ENCODE results near the gene INF2. TPM values are rescaled to one million over a fixed set of nuclear protein-coding genes. Genes with fewer than 3 reads are reported as not detected.

INF2 gene
- total RNA-seq, 1 experiment from 2014 or later: 70.8 TPM

DNA sequence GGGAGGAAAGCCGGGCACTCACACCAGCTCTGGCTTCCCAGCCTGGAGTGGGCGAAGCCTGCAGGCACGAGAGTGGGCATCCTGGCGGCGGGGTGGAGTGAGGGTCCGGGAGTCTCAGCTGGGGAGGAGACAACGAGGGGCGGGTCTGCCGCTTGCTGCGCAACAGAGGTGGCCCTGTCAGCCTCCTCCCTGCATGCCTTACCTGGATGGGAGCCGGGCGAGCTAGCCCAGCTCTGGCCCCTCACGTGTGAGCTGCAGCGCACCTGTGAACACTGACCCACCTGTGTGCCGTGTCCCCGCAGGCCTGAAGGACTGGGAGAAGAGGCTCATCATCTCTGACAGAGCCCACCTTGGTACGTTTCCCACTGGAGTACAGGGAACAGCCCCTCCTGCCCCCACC is 49.6 kb downstream of the INF2 start:
- CTCF ChIA-PET: no interaction called here
- no peaks in the 10 kb centered on the region for H3K36me3 ChIP-seq (ENCODE audit: control insufficient read depth, insufficient read depth, low read length)
- TF ChIP-seq, protein P1, sequence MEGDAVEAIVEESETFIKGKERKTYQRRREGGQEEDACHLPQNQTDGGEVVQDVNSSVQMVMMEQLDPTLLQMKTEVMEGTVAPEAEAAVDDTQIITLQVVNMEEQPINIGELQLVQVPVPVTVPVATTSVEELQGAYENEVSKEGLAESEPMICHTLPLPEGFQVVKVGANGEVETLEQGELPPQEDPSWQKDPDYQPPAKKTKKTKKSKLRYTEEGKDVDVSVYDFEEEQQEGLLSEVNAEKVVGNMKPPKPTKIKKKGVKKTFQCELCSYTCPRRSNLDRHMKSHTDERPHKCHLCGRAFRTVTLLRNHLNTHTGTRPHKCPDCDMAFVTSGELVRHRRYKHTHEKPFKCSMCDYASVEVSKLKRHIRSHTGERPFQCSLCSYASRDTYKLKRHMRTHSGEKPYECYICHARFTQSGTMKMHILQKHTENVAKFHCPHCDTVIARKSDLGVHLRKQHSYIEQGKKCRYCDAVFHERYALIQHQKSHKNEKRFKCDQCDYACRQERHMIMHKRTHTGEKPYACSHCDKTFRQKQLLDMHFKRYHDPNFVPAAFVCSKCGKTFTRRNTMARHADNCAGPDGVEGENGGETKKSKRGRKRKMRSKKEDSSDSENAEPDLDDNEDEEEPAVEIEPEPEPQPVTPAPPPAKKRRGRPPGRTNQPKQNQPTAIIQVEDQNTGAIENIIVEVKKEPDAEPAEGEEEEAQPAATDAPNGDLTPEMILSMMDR (IDR thresholded peaks at IDR 0.05; ENCODE audit: insufficient read depth in 1 of 2, low read depth in 1 of 2, low read length in 1 of 2, severe bottlenecking in 1 of 2, unreplicated experiment in 1 of 2): no peak
- Mint-ChIP-seq H3K36me3 (ENCODE audit: insufficient read depth, unreplicated experiment) (no peaks in the 10 kb centered on the region), H3K27ac (ENCODE audit: unreplicated experiment) (no peak overlapping the region), H3K9me3 (ENCODE audit: unreplicated experiment) (no peaks in the 10 kb centered on the region), H3K27me3 (ENCODE audit: insufficient read depth, unreplicated experiment) (no peaks in the 10 kb centered on the region), H3K4me3 (ENCODE audit: unreplicated experiment) (no peak overlapping the region), H3K4me1 (ENCODE audit: low read depth, unreplicated experiment) (no peaks in the 10 kb centered on the region)
- no peaks in the 10 kb centered on the region for H3K27me3 ChIP-seq (replicated peaks; ENCODE audit: control insufficient read depth, insufficient read depth, low read length)
- no peaks in the 10 kb centered on the region for H3K9me3 ChIP-seq
- intact Hi-C loops (cut with micrococcal nuclease; ENCODE audit: unreplicated experiment): no loop called here
- no peaks in the 10 kb centered on the region for H3K4me1 ChIP-seq
- POLR2A ChIA-PET: no interaction called here
- DNase-seq: no peak
- no peak overlapping the region for H3K4me3 ChIP-seq (ENCODE audit: low read depth, low read length)
- BruUV-seq (replicated peaks): no TSS peak

DNA sequence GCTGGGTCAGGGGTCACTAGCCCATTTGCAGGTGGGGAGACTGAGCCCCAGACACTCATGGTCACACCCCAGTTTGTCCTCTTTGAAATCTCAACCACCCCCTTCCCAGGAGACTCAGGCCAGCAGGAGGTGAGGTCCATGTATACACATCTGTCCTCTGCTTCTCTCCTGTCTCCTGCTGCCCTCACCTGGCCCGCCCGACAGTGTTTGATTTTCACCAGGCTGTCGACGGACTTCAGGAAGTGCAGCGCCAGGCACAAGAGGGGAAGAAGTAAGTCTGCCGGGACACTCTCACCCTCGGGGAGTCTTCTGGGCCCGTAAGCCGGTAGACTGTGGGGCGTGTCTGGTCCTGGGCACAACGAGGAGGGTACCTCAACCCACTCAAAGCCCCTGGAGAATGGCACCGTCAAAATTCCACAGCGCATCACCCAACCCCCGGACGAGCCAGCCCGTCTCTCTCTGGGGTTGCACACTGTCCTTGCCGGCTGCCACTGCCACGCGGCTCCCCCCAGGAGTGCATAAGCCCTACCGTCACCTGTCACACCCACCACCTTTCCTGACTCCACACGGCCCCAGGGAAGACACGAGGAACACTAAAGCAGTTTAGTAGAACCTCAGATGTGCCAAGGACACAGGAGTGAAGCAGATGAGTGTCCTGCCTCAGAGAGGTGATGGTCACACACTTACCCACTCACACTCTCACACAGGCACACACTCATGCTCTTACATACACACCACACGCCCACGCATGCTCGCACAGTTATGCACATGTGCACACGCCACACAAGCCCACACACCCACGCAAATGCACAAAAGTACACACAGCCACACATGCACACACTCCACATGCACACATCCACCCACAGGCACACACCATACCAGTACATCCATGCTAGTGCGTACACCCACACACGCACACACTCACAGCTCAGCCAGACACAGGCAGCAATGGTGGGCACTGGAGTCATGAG is 50.4 kb downstream of the INF2 start:
- no peaks in the 10 kb centered on the region for H3K36me3 Mint-ChIP-seq (ENCODE audit: insufficient read depth, unreplicated experiment)
- intact Hi-C loops (cut with micrococcal nuclease; ENCODE audit: unreplicated experiment): no loop called here
- H3K4me1 Mint-ChIP-seq (ENCODE audit: low read depth, unreplicated experiment): no peaks in the 10 kb centered on the region
- H3K27me3 Mint-ChIP-seq (ENCODE audit: insufficient read depth, unreplicated experiment): no peaks in the 10 kb centered on the region
- no TSS peak for BruUV-seq (replicated peaks)
- Histone ChIP-seq H3K4me3 (ENCODE audit: low read depth, low read length) (no peak overlapping the region), H3K27me3 (replicated peaks; ENCODE audit: control insufficient read depth, insufficient read depth, low read length) (no peaks in the 10 kb centered on the region), H3K36me3 (ENCODE audit: control insufficient read depth, insufficient read depth, low read length) (no peaks in the 10 kb centered on the region), H3K4me1 (no peaks in the 10 kb centered on the region), H3K9me3 (no peaks in the 10 kb centered on the region)
- CTCF ChIA-PET: no interaction called here
- TF ChIP-seq, protein P1 (IDR thresholded peaks at IDR 0.05; ENCODE audit: insufficient read depth in 1 of 2, low read depth in 1 of 2, low read length in 1 of 2, severe bottlenecking in 1 of 2, unreplicated experiment in 1 of 2): peak in 1 of 2 experiments; percentile 13
- no peak for DNase-seq
- H3K9me3 Mint-ChIP-seq (ENCODE audit: unreplicated experiment): no peaks in the 10 kb centered on the region
- POLR2A ChIA-PET: no interaction called here
- no peak overlapping the region for H3K4me3 Mint-ChIP-seq (ENCODE audit: unreplicated experiment)
- no peak overlapping the region for H3K27ac Mint-ChIP-seq (ENCODE audit: unreplicated experiment)

DNA sequence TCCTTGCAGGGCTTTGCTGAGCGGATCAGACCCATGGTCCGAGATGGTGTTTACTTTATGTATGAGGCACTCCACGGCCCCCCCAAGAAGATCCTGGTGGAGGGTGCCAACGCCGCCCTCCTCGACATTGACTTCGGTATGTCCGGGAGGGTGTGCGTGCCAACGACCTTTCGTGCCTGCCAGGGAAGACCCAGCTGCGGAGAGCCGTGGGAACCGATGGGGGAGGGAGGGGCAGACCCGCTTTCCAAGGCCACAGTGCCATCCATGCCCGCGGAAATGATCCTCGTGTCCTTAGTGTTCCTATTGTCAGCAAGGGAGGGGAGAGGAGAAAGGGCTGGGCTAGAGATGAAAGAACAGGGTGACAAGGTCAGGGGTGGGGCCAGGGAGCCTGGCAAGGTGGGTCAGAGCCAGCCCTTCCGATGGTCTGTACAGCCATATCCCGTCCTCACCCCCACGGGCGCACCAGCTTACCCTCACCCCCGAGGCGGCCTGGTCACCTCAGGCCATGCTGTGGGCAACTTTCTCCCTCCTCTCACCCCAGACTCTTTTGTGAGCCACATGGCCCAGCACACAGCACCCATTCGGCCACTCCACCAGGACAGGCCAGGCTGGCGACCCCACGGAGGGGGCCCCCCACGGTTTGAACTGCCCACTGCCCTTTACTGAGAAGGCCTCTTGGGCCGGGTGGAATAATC is 51.8 kb downstream of the INF2 start:
- CTCF ChIA-PET: no interaction called here
- H3K4me3 ChIP-seq (ENCODE audit: low read depth, low read length): no peak overlapping the region
- DNase-seq: no peak
- no peak overlapping the region for H3K27ac Mint-ChIP-seq (ENCODE audit: unreplicated experiment)
- POLR2A ChIA-PET: no interaction called here
- no TSS peak for BruUV-seq (replicated peaks)
- TF ChIP-seq, protein P1 (IDR thresholded peaks at IDR 0.05; ENCODE audit: insufficient read depth in 1 of 2, low read depth in 1 of 2, low read length in 1 of 2, severe bottlenecking in 1 of 2, unreplicated experiment in 1 of 2): no peak
- no peaks in the 10 kb centered on the region for H3K36me3 ChIP-seq (ENCODE audit: control insufficient read depth, insufficient read depth, low read length)
- no peaks in the 10 kb centered on the region for H3K4me1 Mint-ChIP-seq (ENCODE audit: low read depth, unreplicated experiment)
- H3K4me3 Mint-ChIP-seq (ENCODE audit: unreplicated experiment): no peak overlapping the region
- intact Hi-C loops (cut with micrococcal nuclease; ENCODE audit: unreplicated experiment): no loop called here
- no peaks in the 10 kb centered on the region for H3K4me1 ChIP-seq
- H3K9me3 Mint-ChIP-seq (ENCODE audit: unreplicated experiment): no peaks in the 10 kb centered on the region
- no peaks in the 10 kb centered on the region for H3K27me3 ChIP-seq (replicated peaks; ENCODE audit: control insufficient read depth, insufficient read depth, low read length)
- no peaks in the 10 kb centered on the region for H3K9me3 ChIP-seq
- H3K27me3 Mint-ChIP-seq (ENCODE audit: insufficient read depth, unreplicated experiment): no peaks in the 10 kb centered on the region
- no peaks in the 10 kb centered on the region for H3K36me3 Mint-ChIP-seq (ENCODE audit: insufficient read depth, unreplicated experiment)
